Osteoblast (primary cell): ENCODE measurements around the gene SINHCAF. TPM values are rescaled to one million over a fixed set of nuclear protein-coding genes. Genes with fewer than 3 reads are reported as not detected.

Source experiments
- DNase-seq: peaks from one replicate; pipeline ENCODE4 v3.0.0; 2011; ENCODE audit warnings: low spot score, mixed read lengths; ENCODE audit not compliant: insufficient read length; ENCODE audit errors: missing footprints
- H2AFZ ChIP-seq: 2 replicates; pipeline ENCODE4 v1.6.0; 2011; ENCODE audit warnings: mild to moderate bottlenecking, low read length
- H3K27ac ChIP-seq: 2 replicates; pipeline ENCODE4 v1.5.1; 2011; ENCODE audit warnings: mild to moderate bottlenecking, low read depth, low read length, moderate library complexity
- H3K27me3 ChIP-seq: 2 replicates; pipeline ENCODE4 v1.6.0; 2012; ENCODE audit warnings: mild to moderate bottlenecking, control low read depth, inconsistent platforms, low read length, moderate library complexity; ENCODE audit not compliant: insufficient read depth
- H3K36me3 ChIP-seq: 2 replicates; pipeline ENCODE4 v1.5.1; 2011; ENCODE audit warnings: mild to moderate bottlenecking, low read length, control low read depth, moderate library complexity; ENCODE audit not compliant: insufficient read depth
- H3K4me1 ChIP-seq: 2 replicates; pipeline ENCODE4 v1.5.1; 2011; ENCODE audit warnings: mild to moderate bottlenecking, low read length, control low read depth, moderate library complexity; ENCODE audit not compliant: insufficient read depth
- H3K4me2 ChIP-seq: 2 replicates; pipeline ENCODE4 v1.6.0; 2011; ENCODE audit warnings: mild to moderate bottlenecking, low read length; ENCODE audit not compliant: insufficient read depth
- H3K4me3 ChIP-seq: fragments of 200-600 bp; sonication (generic); 3 replicates; pipeline ENCODE4 v1.5.1; 2012; ENCODE audit warnings: mild to moderate bottlenecking, low read length, inconsistent platforms; ENCODE audit not compliant: insufficient read depth
- H3K79me2 ChIP-seq: 2 replicates; pipeline ENCODE4 v1.6.0; 2012; ENCODE audit warnings: mild to moderate bottlenecking, low read length, control low read depth, inconsistent platforms; ENCODE audit not compliant: insufficient read depth
- H3K9me3 ChIP-seq: 2 replicates; pipeline ENCODE4 v1.5.1; 2011; ENCODE audit warnings: low read depth, low read length, control low read depth
- H4K20me1 ChIP-seq: 2 replicates; pipeline ENCODE4 v1.6.0; 2012; ENCODE audit warnings: mild to moderate bottlenecking, low read length, control low read depth; ENCODE audit not compliant: insufficient read depth
- CTCF ChIP-seq: IDR thresholded peaks from 2 replicates; pipeline ENCODE4 v1.5.1; 2011; ENCODE audit warnings: mild to moderate bottlenecking, low read depth, low read length, moderate library complexity; ENCODE audit errors: extremely low read depth
- total RNA-seq: library from RNA; depleted of rRNA; stranded (reverse); fragments of >200 nt; gene quantifications from 2 replicates; pipeline ENCODE4 v1.2.3, GENCODE V29; 2012

Gene SINHCAF
- total RNA-seq, 1 donor = 11.2 TPM

GRCh38 chr12:31326736-31327659 lies 1.0 kb upstream of the SINHCAF start:
- no peaks in the 10 kb centered on the region for H3K9me3 ChIP-seq
- H3K4me3 ChIP-seq = peak overlapping the region; percentile 92
- H2AFZ ChIP-seq = peak overlapping the region; percentile 97
- H3K27ac ChIP-seq = no peak overlapping the region
- TF ChIP-seq CTCF = no peak
- peak overlapping the region; percentile 100 for H3K4me2 ChIP-seq
- peak; percentile 82 for DNase-seq
- H3K36me3 ChIP-seq = no peaks in the 10 kb centered on the region
- peaks cover 20% of the 10 kb centered on the region for H3K27me3 ChIP-seq
- H3K4me1 ChIP-seq = peaks cover 11% of the 10 kb centered on the region
- no peaks in the 10 kb centered on the region for H4K20me1 ChIP-seq
- H3K79me2 ChIP-seq = peaks cover 22% of the 10 kb centered on the region

GRCh38 chr12:31325524-31325875 lies 450 bp downstream of the SINHCAF start:
- peaks cover 15% of the 10 kb centered on the region for H3K4me1 ChIP-seq
- H3K27me3 ChIP-seq = peaks cover 10% of the 10 kb centered on the region
- no peak for TF ChIP-seq CTCF
- peak; percentile 66 for DNase-seq
- H3K27ac ChIP-seq = peak overlapping the region; percentile 34
- H3K9me3 ChIP-seq = no peaks in the 10 kb centered on the region
- peak overlapping the region; percentile 100 for H3K4me2 ChIP-seq
- H3K36me3 ChIP-seq = no peaks in the 10 kb centered on the region
- peaks cover 37% of the 10 kb centered on the region for H3K79me2 ChIP-seq
- peak overlapping the region; percentile 97 for H2AFZ ChIP-seq
- no peaks in the 10 kb centered on the region for H4K20me1 ChIP-seq
- peak overlapping the region; percentile 92 for H3K4me3 ChIP-seq

- TF ChIP-seq CTCF = no peak
- Histone ChIP-seq H3K4me3 (peak overlapping the region; percentile 92), H3K9me3 (no peaks in the 10 kb centered on the region), H3K27me3 (peaks cover 8% of the 10 kb centered on the region), H3K27ac (peak overlapping the region; percentile 34), H3K36me3 (no peaks in the 10 kb centered on the region), H3K79me2 (peaks cover 42% of the 10 kb centered on the region), H3K4me2 (peak overlapping the region; percentile 100), H4K20me1 (no peaks in the 10 kb centered on the region), H2AFZ (peak overlapping the region; percentile 97), H3K4me1 (peaks cover 15% of the 10 kb centered on the region)
- DNase-seq = peak; percentile 72
These were observed 966 bp downstream of the SINHCAF start for GRCh38 chr12:31324845-31325523.
